ENCODE results near the gene DNAH8.
"Not testable (repeated sequence)": the region's sequence is repeated elsewhere in the genome, so short reads cannot be mapped to it uniquely, and the experiment has no call there.

DNAH8 gene

DNA sequence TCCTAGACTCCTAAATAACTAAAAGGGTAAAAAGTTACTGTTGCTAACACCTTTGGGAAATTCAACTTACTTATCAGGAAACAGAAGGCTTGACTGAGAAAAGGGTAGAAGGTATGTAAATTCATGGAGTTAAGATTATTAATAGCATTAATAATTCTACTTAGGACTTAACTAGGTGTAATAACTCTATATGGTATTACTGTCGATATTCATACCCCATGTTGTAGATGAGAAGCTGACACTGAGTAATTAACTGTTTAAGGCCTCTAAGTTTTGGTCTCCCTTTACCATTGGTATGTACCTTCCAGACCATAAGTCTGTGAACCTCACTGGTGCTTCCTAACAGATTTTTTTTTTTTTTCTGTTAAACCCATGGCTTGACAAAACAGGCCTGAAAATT is 27.6 kb upstream of the DNAH8 start:
- no peak overlapping the region for H3K4me3 ChIP-seq (replicated peaks; ENCODE audit: low read depth, low read length)
- DNase-seq (ENCODE audit: low read depth): no peak
- TF ChIP-seq, protein P1, sequence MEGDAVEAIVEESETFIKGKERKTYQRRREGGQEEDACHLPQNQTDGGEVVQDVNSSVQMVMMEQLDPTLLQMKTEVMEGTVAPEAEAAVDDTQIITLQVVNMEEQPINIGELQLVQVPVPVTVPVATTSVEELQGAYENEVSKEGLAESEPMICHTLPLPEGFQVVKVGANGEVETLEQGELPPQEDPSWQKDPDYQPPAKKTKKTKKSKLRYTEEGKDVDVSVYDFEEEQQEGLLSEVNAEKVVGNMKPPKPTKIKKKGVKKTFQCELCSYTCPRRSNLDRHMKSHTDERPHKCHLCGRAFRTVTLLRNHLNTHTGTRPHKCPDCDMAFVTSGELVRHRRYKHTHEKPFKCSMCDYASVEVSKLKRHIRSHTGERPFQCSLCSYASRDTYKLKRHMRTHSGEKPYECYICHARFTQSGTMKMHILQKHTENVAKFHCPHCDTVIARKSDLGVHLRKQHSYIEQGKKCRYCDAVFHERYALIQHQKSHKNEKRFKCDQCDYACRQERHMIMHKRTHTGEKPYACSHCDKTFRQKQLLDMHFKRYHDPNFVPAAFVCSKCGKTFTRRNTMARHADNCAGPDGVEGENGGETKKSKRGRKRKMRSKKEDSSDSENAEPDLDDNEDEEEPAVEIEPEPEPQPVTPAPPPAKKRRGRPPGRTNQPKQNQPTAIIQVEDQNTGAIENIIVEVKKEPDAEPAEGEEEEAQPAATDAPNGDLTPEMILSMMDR (IDR thresholded peaks at IDR 0.05; ENCODE audit: low read length, missing control alignments): no peak

DNA sequence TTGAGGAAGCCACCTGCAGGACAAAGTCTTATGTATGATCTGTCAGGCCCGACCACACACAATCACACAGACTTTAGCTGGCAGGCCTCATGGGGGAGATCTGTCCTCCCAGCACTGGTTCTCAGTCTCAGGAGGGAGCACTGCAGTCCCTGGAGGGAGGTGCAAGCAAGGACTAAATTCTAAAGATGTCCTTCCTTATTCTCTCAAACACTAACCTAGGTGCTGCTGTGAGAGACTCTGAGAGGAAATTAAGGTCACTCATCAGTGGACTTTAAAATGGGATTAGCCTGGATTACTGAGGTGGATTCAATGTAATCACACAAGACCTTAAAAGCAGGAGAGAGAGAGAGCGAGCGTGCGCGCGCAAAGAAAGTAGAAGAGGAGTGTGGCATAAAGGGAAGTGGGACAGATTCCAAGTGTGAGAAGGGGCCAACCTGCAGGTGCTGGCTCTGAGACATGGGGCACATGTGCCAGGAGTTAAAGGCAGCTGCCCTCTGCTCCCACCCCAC is 26.5 kb upstream of the DNAH8 start:
- no peak overlapping the region for H3K4me3 ChIP-seq (replicated peaks; ENCODE audit: low read depth, low read length)
- DNase-seq (ENCODE audit: low read depth): no peak
- TF ChIP-seq, protein P1 (IDR thresholded peaks at IDR 0.05; ENCODE audit: low read length, missing control alignments): no peak

DNA sequence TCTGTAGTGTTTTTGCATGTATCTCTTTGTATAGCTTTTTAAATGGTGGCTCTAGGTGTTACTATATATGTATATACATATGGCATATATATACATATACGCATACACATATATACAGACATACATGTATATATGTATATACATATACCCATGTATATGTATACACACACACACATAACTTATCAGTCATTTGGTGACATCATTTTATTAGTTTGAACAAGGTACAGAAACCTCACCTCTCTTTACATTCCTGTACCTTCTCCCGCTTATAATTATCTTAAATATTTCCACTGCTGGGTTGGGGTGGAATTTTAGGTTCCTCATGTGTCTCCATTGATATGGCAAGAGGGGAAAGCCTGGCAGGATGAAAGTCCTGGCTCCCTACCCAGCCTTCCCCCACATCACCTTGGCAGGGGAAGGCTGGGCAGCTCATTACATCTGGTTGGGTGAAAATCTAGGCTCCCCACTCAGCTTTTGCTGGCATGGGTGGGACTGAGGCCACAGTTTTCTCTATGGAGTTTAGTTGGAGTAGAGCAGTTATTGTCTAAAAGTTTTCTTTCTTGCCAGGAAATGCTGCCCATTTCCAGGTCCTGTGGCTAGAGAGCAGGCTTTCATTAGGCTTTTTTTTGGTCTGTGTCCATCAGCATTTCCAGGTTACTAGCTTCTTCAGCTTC is 19.7 kb upstream of the DNAH8 start:
- no peak overlapping the region for H3K4me3 ChIP-seq (replicated peaks; ENCODE audit: low read depth, low read length)
- TF ChIP-seq, protein P1 (IDR thresholded peaks at IDR 0.05; ENCODE audit: low read length, missing control alignments): no peak

DNA sequence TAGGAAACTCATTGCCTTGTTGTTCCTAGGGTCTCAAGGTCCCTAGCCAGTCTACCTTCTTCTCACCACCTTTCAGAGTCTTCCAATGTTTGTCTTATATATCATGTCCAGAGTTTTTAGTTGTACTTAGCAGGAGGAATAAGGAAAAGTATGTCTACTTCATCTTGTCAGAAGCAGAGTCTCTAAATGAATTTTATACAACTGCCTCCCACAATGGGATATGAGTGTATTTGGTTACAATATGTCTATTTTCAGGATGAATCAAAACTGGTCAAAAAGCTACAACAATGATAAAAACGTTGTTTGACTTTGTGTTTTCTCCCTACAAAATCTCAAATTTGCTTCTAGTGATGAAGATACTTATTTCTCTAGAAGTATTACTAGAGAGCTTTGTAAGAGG is 19.2 kb upstream of the DNAH8 start:
- TF ChIP-seq, protein P1 (IDR thresholded peaks at IDR 0.05; ENCODE audit: low read length, missing control alignments): no peak
- no peak overlapping the region for H3K4me3 ChIP-seq (replicated peaks; ENCODE audit: low read depth, low read length)
- DNase-seq (ENCODE audit: low read depth): no peak

More for the DNA sequence above, 19.7 kb upstream of the DNAH8 start:
- no peak for DNase-seq (ENCODE audit: low read depth)

DNA sequence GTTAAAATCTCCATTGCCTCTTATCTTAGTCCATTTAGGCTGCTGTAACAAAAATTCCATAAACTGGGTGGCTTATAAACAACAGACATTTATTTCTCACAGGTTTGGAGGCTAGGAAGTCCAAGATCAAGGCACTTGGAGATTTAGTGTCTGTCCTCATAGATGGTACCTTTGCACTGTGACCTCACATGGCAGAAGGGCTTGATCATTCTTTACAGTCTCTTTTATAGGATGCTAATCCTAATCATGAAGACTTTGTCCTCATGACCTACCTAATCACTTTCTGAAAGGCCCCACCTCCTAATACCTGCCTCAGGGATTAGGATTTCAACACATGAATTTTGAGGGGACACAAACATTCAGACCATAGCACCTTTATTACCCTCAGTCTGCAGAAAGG is 18.8 kb upstream of the DNAH8 start:
- H3K4me3 ChIP-seq (replicated peaks; ENCODE audit: low read depth, low read length): no peak overlapping the region
- DNase-seq (ENCODE audit: low read depth): no peak
- TF ChIP-seq, protein P1 (IDR thresholded peaks at IDR 0.05; ENCODE audit: low read length, missing control alignments): no peak

DNA sequence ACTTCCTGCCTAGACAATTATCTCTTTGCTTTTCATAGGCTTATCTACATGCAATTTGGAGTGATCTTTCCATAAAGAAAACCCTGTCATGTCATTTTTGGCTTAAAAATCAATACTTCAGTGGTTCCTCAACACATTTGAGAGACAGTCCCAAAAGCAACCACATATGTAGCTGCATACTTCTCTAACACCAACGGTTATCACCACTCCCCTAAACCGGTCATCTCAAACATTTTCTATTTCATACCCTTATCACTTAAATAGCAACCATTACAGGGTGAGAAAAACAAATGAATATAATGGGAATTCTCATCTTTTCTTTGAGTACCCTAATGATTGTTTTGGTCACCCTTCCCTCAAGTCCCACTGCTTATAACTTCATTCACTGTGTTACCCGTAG is 17.3 kb upstream of the DNAH8 start:
- no peak overlapping the region for H3K4me3 ChIP-seq (replicated peaks; ENCODE audit: low read depth, low read length)
- DNase-seq (ENCODE audit: low read depth): no peak
- TF ChIP-seq, protein P1 (IDR thresholded peaks at IDR 0.05; ENCODE audit: low read length, missing control alignments): no peak

DNA sequence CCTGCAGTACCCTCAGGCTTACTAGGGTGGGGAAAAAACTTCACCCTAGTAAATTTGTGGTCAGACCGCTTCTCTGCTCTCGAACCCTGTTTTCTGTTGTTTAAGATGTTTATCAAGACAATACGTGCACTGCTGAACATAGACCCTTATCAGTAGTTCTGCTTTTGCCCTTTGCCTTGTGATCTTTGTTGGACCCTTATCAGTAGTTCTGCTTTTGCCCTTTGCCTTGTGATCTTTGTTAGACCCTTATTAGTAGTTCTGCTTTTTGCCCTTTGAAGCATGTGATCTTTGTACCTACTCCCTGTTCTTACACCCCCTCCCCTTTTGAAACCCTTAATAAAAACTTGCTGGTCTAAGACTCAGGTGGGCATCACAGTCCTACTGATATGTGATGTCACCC is 15.4 kb upstream of the DNAH8 start:
- not testable (repeated sequence) for DNase-seq (ENCODE audit: low read depth); H3K4me3 ChIP-seq (replicated peaks; ENCODE audit: low read depth, low read length)
